ENCODE results near the gene PRRG1.

DNA sequence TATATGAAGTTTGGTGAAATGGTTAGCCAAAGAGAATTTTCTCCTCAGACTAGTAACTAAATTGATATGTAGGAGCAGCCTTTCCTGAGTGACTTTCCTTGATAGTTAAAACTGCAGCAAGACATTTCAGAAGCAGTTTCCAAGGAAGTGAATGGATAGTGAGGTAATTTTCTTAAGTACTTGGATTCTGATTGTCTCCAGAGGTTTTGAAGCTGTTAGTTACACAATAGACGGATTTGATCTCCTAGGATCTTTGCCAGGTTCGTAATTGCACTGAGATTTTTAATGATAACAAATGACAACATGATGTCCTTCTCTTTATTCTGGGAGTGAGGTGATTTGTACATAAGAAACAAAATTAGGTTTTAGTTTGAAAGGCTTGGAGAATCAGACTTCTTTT is 29.2 kb downstream of the PRRG1 start:
- TF ChIP-seq GATA3 (IDR thresholded peaks at IDR 0.05; ENCODE audit: low read depth, low read length) (no peak), GATA2 (IDR thresholded peaks at IDR 0.05; ENCODE audit: low read depth, low read length) (no peak)
